ENCODE measurements around the gene P2RX5. TPM values are rescaled to one million over a fixed set of nuclear protein-coding genes. Genes with fewer than 3 reads are reported as not detected.

The P2RX5 gene
- total RNA-seq, 1 donor from 2014 or later, result 10.0 TPM

DNA sequence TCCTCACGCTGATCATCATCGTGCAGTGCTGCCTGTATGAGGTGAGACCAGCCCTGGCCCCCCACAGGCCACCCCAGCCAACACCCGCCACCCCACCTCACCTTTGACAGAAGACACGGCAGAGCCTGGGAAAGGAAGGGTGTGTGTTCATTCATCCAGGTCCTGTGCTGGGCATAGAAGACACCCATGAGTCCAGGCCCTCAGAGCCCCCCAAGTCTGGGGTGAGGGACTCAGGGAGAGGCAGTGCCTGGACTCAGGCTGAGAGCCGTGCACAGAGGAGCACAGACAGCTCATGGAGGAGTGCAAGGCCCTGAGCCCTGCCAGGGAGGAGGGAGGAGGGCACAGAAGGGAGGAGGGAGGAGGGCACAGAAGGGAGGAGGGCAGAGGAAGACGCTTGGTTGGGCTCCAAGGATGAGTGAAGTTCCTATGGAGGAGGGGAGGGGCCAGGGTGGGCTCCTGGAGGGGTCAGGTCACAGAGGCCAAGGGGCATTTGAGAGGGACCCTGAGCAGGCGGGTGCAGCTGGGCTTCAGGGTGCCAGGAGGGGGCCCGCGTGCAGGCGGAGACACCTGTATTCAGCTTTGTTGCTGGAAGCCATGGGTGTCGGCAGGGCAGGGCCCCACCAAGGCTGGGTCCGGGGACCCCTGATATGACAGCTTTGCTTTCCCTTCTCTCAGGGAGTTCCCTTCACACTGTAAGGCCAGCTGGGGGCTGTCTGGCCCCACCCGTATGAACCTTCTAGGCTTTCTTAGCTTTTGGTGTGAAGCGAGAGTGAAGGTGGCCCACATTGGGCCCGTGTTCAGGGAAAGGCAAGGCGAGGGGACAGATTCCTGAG, 39.0 kb downstream of the P2RX5 start:
- DNase-seq, result no peak

DNA sequence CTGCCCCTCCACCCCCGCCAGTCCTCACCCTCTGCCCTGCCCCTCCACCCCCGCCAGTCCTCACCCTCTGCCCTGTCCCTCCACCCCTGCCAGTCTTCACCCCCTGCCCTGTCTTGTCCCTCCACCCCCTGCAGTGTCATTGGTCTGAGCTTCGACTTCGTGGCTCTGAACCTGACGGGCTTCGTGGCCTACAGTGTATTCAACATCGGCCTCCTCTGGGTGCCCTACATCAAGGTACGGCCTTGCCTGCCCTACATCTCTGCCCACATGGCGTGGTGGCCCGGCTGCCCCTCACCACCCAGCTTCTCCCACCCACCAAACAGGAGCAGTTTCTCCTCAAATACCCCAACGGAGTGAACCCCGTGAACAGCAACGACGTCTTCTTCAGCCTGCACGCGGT, 39.6 kb downstream of the P2RX5 start:
- DNase-seq, result no peak

GRCh38 chr17:3655766-3656165, 40.2 kb downstream of the P2RX5 start:
- no peak for DNase-seq

- peak; percentile 29 for DNase-seq
Measured at GRCh38 chr17:3647769-3648555, 48.0 kb downstream of the P2RX5 start.

GRCh38 chr17:3647251-3647650, 48.7 kb downstream of the P2RX5 start:
- no peak for DNase-seq

DNA sequence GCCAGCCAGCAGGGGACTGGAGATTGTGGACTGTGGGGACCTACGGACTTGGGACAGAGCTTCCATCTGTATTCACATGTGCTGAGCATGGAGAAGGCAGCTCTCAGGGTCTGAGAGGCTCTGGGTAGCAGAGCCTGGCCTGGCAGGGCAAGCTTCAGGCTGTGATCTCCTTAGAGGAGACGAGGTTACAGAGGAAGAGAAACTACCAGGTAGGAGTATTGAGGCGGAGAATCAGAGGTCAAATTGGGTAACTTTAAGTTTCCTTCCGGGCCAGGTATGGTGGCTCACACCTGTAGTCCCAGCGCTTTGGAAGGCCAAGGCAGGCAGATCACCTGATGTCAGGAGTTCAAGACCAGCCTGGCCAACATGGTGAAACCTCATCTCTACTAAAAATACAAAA, 50.6 kb downstream of the P2RX5 start:
- no peak for DNase-seq

DNA sequence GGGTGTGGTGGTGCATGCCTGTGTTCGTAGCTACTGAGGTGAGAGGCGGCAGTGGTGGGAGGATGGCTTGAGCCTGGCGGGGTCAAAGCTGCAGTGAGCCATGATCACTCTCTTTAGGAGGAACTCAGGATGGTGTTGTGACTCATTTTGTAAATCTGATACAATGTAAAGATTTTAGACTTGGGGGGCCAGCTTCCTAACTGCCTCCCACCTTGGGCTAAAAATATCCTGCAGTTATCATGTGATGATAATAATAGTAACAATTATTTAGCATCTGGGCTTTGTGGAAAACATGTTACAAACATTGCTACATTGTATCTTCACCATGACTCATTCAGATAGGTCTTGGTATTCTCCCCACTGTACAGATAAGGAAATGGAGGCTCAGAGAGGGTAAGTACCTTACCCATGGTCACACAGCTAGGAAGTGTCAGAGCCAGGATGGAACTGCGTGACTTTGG, 52.0 kb downstream of the P2RX5 start:
- no peak for DNase-seq

- no peak for DNase-seq
Measured at GRCh38 chr17:3641717-3642486, 54.1 kb downstream of the P2RX5 start.

- DNase-seq, result no peak
Measured at GRCh38 chr17:3641014-3641413, 54.9 kb downstream of the P2RX5 start.

DNA sequence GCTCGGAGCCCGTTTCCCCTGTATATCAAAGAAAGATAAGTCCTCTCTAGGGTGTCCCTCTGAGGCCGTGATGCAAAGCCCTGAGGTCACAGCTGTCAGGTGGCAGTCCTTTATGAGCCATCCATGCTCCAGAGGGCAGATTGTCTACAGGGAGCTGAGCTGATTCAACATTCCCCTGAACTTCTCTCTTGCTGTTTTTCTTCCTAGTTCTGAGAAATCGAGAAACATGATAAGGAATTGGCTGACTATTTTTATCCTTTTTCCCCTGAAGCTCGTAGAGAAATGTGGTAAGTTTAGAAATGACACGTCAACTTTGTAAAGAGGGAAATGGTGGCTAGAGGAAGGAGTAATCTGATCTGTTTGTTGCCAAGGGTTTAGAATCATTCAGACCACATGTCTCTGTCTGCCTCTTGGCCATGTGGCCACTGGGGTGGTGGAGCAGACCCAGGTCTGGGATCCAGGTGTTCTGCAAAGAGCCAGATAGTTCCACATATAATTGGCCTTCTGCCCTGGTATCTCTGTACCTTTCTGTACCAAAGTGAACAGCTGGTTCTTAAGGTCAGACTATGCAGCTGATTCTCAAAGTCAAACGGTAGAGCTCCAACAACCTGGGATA, 55.9 kb downstream of the P2RX5 start:
- no peak for DNase-seq

DNA sequence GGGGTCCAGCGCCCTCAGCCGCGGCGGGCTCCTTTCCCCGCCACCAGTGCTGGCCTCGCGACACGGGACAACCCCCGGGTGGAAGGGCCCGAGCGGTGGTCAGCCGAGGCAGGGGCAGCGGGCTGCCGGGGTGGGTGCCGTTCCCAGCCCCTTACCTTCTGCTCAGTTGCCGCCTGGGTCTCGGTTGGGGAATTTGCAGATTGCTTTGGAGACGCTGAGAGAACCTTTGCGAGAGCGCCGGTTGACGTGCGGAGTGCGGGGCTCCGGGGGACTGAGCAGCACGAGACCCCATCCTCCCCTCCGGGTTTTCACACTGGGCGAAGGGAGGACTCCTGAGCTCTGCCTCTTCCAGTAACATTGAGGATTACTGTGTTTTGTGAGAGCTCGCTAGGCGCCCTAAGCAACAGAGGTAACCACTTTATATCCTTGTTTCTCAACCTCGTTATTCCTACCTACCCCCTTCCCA, 59.0 kb downstream of the P2RX5 start:
- no peak for DNase-seq

- peak; percentile 98 for DNase-seq
Measured at GRCh38 chr17:3636154-3636907, 59.6 kb downstream of the P2RX5 start, which contains the start of the genes CTNS and SHPK. TSS of gene CTNS (plus strand) at chr17:3636760. CDS start at chr17:3640207, 3,447 bp downstream. TSS of gene SHPK (minus strand) at chr17:3636250. CDS start at chr17:3636219, 31 bp downstream.

GRCh38 chr17:3635474-3636153, 60.3 kb downstream of the P2RX5 start:
- DNase-seq, result no peak

GRCh38 chr17:3632287-3632686, 63.7 kb downstream of the P2RX5 start:
- DNase-seq, result no peak

GRCh38 chr17:3630781-3631180, 65.2 kb downstream of the P2RX5 start:
- DNase-seq, result no peak

DNA sequence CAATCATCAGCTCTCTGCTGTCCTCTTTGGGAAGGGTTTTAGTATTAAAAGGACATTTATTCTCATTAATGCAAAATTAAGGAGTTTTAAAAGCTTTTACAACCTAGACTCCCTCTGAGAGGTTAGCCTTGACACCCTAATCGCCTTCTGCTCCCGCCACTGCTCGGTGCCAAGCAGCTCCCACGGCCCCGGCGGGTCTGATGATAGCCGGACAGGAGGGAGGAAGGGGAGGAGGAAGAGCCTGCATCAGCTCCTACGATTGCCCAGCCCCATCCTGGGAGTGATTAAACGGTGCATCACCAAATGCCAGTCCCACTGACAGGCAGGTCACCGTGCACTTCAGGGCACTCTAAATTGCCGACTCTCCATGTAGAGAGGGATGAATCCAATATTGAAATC, 68.2 kb downstream of the P2RX5 start:
- no peak for DNase-seq

- no peak for DNase-seq
Measured at GRCh38 chr17:3626831-3627768, 68.9 kb downstream of the P2RX5 start.
